ENCODE data around the gene ELMO1.

ELMO1 gene

GRCh38 chr7:37471619-37472018 lies 23.0 kb upstream of the ELMO1 start:
- no peak for FAIRE-seq

- FAIRE-seq: no peak
Measured at GRCh38 chr7:37467002-37467401, 18.3 kb upstream of the ELMO1 start.

- FAIRE-seq: no peak
Measured at GRCh38 chr7:37462138-37462537, 13.5 kb upstream of the ELMO1 start.

GRCh38 chr7:37455081-37455480 lies 6.4 kb upstream of the ELMO1 start:
- no peak for FAIRE-seq

- FAIRE-seq: no peak
Measured at GRCh38 chr7:37452346-37452745, 3.7 kb upstream of the ELMO1 start.

GRCh38 chr7:37450035-37450434 lies 1.4 kb upstream of the ELMO1 start:
- FAIRE-seq: no peak

GRCh38 chr7:37449621-37450020 lies 957 bp upstream of the ELMO1 start:
- FAIRE-seq: no peak

GRCh38 chr7:37448011-37448635 lies 541 bp downstream of the ELMO1 start:
- FAIRE-seq: no peak

- FAIRE-seq: no peak
Measured at GRCh38 chr7:37446371-37446770, 2.3 kb downstream of the ELMO1 start.

- no peak for FAIRE-seq
Measured at GRCh38 chr7:37445790-37446189, 2.9 kb downstream of the ELMO1 start.

GRCh38 chr7:37445064-37445723 lies 3.5 kb downstream of the ELMO1 start:
- FAIRE-seq: no peak

GRCh38 chr7:37443627-37444026 lies 5.0 kb downstream of the ELMO1 start:
- no peak for FAIRE-seq

- FAIRE-seq: no peak
Measured at GRCh38 chr7:37442268-37442667, 6.4 kb downstream of the ELMO1 start.

GRCh38 chr7:37441816-37442215 lies 6.8 kb downstream of the ELMO1 start:
- FAIRE-seq: no peak

GRCh38 chr7:37441386-37441760 lies 7.3 kb downstream of the ELMO1 start:
- FAIRE-seq: no peak

GRCh38 chr7:37440738-37441385 lies 7.8 kb downstream of the ELMO1 start:
- no peak for FAIRE-seq

- FAIRE-seq: no peak
Measured at GRCh38 chr7:37439653-37440026, 9.0 kb downstream of the ELMO1 start.

GRCh38 chr7:37438906-37439652 lies 9.6 kb downstream of the ELMO1 start:
- FAIRE-seq: no peak

GRCh38 chr7:37435156-37435855 lies 13.4 kb downstream of the ELMO1 start:
- no peak for FAIRE-seq

- no peak for FAIRE-seq
Measured at GRCh38 chr7:37434529-37434928, 14.1 kb downstream of the ELMO1 start.

- no peak for FAIRE-seq
Measured at GRCh38 chr7:37433166-37433565, 15.5 kb downstream of the ELMO1 start.

GRCh38 chr7:37432281-37432920 lies 16.3 kb downstream of the ELMO1 start:
- FAIRE-seq: no peak

- FAIRE-seq: no peak
Measured at GRCh38 chr7:37431413-37431812, 17.3 kb downstream of the ELMO1 start.

All from islet of Langerhans (tissue), 1 donor.